Inflammatory macrophage treated with lipopolysaccharide for 4 hours (primary cell): ENCODE measurements around the gene SEMA5A.
"Not testable (repeated sequence)": the region's sequence is repeated elsewhere in the genome, so short reads cannot be mapped to it uniquely, and the experiment has no call there.

Experiments used
- DNase-seq: peaks from one replicate; pipeline ENCODE4 v3.0.0-alpha.2; 2020

The SEMA5A gene

GRCh38 chr5:9390113-9390512 lies 155.8 kb downstream of the SEMA5A start:
- no peak for DNase-seq

GRCh38 chr5:9388941-9389674 lies 156.8 kb downstream of the SEMA5A start:
- DNase-seq, result no peak

GRCh38 chr5:9387879-9388278 lies 158.0 kb downstream of the SEMA5A start:
- no peak for DNase-seq

DNA sequence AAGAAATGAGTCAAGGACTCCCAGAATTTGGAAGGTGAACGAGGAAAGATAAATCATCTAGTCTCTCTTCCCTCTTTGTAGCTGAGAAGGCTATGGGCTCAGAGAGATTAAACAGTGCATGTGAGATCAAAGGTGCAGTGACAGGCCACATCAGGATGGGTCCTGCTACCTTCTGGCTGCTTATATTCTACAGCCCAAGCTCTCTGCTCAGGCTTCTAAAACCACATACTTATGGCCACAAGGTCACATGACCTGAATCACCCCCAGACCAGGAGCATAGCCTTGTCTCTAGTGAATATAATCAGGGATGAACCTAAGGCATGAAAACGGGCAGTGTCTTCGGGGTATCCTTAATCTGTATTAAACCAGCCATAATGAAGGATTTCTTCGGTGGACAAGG lies 158.9 kb downstream of the SEMA5A start:
- no peak for DNase-seq

DNA sequence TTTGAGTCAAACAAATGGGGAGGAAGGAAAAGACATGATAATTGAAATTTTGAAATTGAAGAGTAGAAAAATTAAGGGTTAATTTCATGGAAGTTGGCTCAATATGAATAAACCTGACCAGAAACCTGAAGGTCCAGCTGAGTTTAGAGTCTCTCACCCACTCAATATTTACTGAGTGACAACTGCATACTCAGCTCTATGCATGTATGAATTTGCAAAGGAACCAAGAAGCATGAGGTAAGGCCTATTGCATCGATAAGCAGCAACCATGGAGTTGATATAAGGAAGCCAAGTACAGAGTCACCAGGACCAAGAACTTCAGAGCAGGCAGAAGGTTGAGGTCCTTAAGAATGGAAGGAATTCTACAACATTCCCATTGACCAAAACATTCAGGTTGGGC lies 163.4 kb downstream of the SEMA5A start:
- DNase-seq, result no peak

GRCh38 chr5:9381464-9381863 lies 164.4 kb downstream of the SEMA5A start:
- DNase-seq, result no peak

DNA sequence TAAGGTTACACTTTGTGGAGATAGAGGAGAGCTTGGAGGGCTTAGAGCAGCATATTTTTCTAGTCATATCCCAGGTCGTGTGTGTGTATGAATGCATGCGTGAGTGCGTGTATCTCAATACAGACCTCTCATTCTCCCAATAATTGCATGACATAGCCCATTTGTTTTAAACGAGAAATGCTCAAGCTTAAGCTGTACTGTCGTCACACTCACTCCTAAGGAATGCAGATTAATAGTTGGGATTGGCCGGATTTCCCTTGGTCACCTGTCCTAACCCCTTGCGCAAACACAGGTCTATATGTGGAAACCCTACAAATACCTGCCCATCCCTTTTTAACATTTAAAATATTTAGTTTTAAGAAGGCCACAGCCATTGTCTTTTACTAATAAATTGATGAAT lies 165.8 kb downstream of the SEMA5A start:
- no peak for DNase-seq

GRCh38 chr5:9376363-9377117 lies 169.3 kb downstream of the SEMA5A start:
- DNase-seq, result no peak

DNA sequence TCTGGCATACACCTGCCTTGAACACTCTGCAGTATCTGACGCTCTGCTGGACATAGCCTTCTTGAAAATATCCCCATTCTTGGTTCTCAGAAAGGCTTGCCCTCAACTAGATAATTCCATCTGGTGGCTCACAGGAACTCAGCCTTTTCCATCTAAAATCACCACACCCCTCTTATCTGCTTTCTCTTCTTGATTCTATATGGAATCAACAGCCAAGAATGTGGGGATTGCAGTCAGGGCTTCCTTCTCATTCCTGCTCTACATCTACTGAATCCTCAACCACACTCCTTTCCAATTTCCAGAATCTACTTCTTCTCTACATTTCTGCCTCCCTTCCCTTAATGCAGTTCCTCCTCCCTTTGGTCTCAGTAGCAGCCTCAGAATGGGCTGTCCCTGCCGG lies 170.1 kb downstream of the SEMA5A start:
- no peak for DNase-seq

- DNase-seq, result no peak
These were observed 171.8 kb downstream of the SEMA5A start for GRCh38 chr5:9374025-9374424.

DNA sequence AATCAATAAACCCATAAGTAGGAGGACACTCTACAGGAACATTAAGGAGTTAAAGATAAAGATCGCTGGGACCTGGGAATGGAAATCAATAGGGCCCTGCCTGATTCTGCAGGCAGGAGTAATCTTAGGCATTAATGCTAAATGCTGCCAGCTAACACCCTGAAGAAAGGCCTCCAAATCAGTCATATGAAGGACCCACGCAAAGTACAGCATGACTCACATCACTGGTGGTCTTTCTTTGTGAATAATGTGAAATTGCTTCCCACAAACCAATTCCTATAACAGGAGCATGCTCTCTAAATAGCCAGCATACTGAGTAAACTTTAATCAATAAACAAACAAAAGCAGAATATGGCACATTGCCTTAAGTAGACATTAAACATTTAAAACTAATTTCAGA lies 172.3 kb downstream of the SEMA5A start:
- no peak for DNase-seq

- DNase-seq, result no peak
These were observed 175.6 kb downstream of the SEMA5A start for GRCh38 chr5:9370256-9370655.

- DNase-seq, result no peak
These were observed 180.4 kb downstream of the SEMA5A start for GRCh38 chr5:9365512-9365911.

- no peak for DNase-seq
These were observed 182.4 kb downstream of the SEMA5A start for GRCh38 chr5:9363449-9363848.

DNA sequence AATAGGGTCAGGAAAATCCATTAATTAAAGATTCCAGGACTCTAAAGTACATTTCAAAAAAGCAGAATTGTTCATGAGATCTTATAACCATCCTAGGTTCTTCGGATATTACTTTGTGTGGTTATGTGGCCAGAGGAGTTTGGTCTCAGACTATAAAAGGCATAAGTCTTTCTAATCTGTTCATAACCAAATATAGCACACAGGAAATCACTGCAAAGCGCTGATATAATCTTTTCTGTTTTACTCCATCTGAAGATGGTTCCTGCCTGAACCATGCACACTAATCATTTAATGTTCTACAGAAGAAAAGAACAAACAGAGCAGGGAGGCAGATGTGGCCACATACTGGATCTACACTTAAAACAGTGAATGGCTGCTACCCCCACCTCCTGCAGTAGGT lies 182.8 kb downstream of the SEMA5A start:
- no peak for DNase-seq

DNA sequence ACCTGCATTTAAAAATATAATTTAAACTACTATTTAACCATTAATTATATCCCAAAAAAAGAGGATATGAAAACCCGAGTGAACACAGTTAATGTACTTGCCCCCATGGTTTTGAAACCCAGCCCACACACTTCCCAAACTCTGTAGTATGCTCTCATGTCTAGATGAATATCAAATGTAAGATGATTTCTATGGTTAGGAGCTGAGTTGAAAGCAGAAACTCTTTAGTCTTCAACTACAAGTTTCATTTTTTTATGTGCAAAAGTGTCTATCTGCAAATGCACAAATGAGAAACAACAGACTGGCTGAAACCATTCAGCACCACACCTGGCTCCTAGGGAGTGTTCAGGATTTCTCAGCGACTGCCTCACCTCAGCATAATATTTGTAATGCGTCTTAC lies 183.3 kb downstream of the SEMA5A start:
- DNase-seq, result peak; percentile 3

- peak; percentile 28 for DNase-seq
These were observed 184.0 kb downstream of the SEMA5A start for GRCh38 chr5:9361835-9362234.

DNA sequence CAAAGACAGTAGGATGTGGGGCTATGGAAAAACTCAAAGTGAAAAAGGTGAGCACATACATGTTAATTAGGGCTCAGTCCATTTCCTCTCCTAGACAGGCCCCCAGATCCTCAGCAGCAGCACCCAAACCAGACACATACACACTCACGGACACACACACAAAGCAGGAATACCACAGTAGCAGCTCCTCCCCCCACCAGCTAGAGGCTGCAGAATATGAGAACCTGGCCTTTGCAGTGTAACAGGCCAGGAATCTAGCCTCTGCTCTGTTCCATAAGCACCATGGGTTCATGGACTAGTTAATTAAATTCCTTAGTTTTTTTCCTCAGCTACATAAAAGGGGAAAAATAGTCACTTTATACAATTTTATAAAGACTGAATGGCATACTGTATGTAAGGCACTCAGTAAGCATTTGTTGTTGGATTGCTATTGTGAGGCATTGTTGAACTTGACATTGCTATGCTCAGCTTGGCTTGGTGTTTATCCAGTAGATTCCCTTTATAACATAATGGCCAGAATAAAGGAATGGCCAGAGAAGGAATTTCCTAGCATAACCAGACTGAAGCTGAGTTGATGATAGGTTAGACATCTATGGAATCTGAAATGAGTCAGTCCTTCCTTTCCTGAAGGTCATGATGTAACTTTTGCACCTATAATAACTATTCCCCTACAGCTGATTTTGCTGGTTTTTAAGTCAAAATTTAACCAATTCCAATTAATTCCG lies 186.8 kb downstream of the SEMA5A start:
- no peak for DNase-seq

- no peak for DNase-seq
These were observed 189.5 kb downstream of the SEMA5A start for GRCh38 chr5:9356351-9356825.

- no peak for DNase-seq
These were observed 191.4 kb downstream of the SEMA5A start for GRCh38 chr5:9354336-9355081.

GRCh38 chr5:9353048-9353447 lies 192.8 kb downstream of the SEMA5A start:
- DNase-seq, result not testable (repeated sequence)

- DNase-seq, result peak; percentile 1
These were observed 194.3 kb downstream of the SEMA5A start for GRCh38 chr5:9351546-9351945.

GRCh38 chr5:9350301-9350797 lies 195.5 kb downstream of the SEMA5A start:
- DNase-seq, result no peak
